Measurements from ENCODE around the gene TRIM15. TPM values are rescaled to one million over a fixed set of nuclear protein-coding genes. Genes with fewer than 3 reads are reported as not detected.

Gene TRIM15
- total and polyA plus RNA-seq, 10 of the 15 experiments (the other 5 are each of a cell fraction or from before 2014, with no cell fraction given), result 0.29 TPM; not detected in 9

- Histone ChIP-seq H3K4me2 (ENCODE audit: control insufficient read depth, insufficient read depth) (peak overlapping the region; percentile 82), H3K4me3 (peak overlapping the region; percentile 70), H3K9me3 (replicated peaks; ENCODE audit: control insufficient read depth, insufficient read depth, low read length) (no peaks in the 10 kb centered on the region), H3K27ac (ENCODE audit: control insufficient read depth, insufficient read depth) (peak overlapping the region; percentile 97), H3K27me3 (replicated peaks in 1 of 2; ENCODE audit: control insufficient read depth in 2 of 2, insufficient read depth in 2 of 2, low read length in 1 of 2) (no peaks in the 10 kb centered on the region; a peak in 1 of 4 replicates), H2AFZ (ENCODE audit: control insufficient read depth, low read depth, low read length) (peak overlapping the region; percentile 91), H3K4me1 (ENCODE audit: control insufficient read depth, insufficient read depth, low read length) (peaks cover 12% of the 10 kb centered on the region), H4K20me1 (ENCODE audit: control insufficient read depth, insufficient read depth) (no peaks in the 10 kb centered on the region), H3K36me3 (ENCODE audit: control insufficient read depth in 2 of 2, insufficient read depth in 2 of 2, low read length in 1 of 2) (peaks cover 0 to 5% of the 10 kb centered on the region in 2 experiments; a peak in 1 of 4 replicates), H3K9ac (ENCODE audit: control insufficient read depth, insufficient read depth, low read length) (peak overlapping the region; percentile 100), H3K79me2 (ENCODE audit: control insufficient read depth, insufficient read depth, low read length) (peaks cover 36% of the 10 kb centered on the region)
- DNase-seq (ENCODE audit: low read depth, low spot score) (no peak), ATAC-seq (no peak), FAIRE-seq (no peak)
- ChIA-PET POLR2A (interaction anchor here (0.7 to 3.3 kb wide), 6 partner anchors 11 to 154 kb away, joined by 3 to 20 read pairs (median 8); partner anchors contain the start of genes PPP1R11 and TRIM39), RAD21 (ENCODE audit: unreplicated experiment) (interaction anchor here (1.3 kb wide), 1 partner anchor 13 kb away, joined by 4 read pairs; no protein-coding TSS in a partner anchor), CTCF (interaction anchor here (0.8 to 1.9 kb wide), 4 partner anchors 8 to 239 kb away, joined by 3 to 5 read pairs (median 4); no protein-coding TSS in a partner anchor), SMC1A (ENCODE audit: uncharacterized antibody, unreplicated experiment) (interaction anchor here (0.8 to 1.6 kb wide), 2 partner anchors 12 to 112 kb away, joined by 3 to 4 read pairs; partner anchors contain the start of gene TRIM39)
- intact Hi-C loops (cut with micrococcal nuclease; ENCODE audit: unreplicated experiment) (loop anchor here (5.0 kb wide), 1 partner anchor 133 kb away; the partner anchor contains the start of gene RPP21), in situ Hi-C loops (cut with MboI) (no loop called here)
- whole genome bisulfite sequencing (ENCODE audit: insufficient coverage, insufficient replicate concordance, low lambda C conversion rate, missing lambda C conversion rate), result 5% methylated on average over 14 of the region's 14 CpGs
- no TSS peak for BruUV-seq (replicated peaks)
- TF ChIP-seq GATAD2B (conservative IDR thresholded peaks at IDR 0.05; ENCODE audit: low read depth) (no peak), ZBED1 (IDR thresholded peaks at IDR 0.05; ENCODE audit: borderline replicate concordance) (no peak), SMAD5 (IDR thresholded peaks at IDR 0.05; ENCODE audit: low read depth) (no peak), TCF3 (IDR thresholded peaks at IDR 0.05; ENCODE audit: borderline replicate concordance, insufficient read depth, low read depth, low read length) (no peak), CHD4 (IDR thresholded peaks at IDR 0.05) (no peak), ATF7 (IDR thresholded peaks at IDR 0.05; ENCODE audit: low read depth) (no peak), ZZZ3 (IDR thresholded peaks at IDR 0.05; ENCODE audit: control insufficient read depth, insufficient read length, low read depth) (no peak), ZNF24 (IDR thresholded peaks at IDR 0.05) (no peak), CTCF (IDR thresholded peaks at IDR 0.05 in 2 of 3, conservative IDR thresholded peaks at IDR 0.05 in 1 of 3; ENCODE audit: control insufficient read depth in 2 of 3, extremely low read depth in 1 of 3, insufficient read depth in 1 of 3, low read depth in 3 of 3, low read length in 3 of 3) (no peak), POU2F2 (IDR thresholded peaks at IDR 0.05; ENCODE audit: borderline replicate concordance, low read depth, low read length) (no peak), STAT1 (conservative IDR thresholded peaks at IDR 0.05) (no peak), MTA3 (IDR thresholded peaks at IDR 0.05; ENCODE audit: borderline replicate concordance, low read length) (no peak)
These were observed 51.3 kb downstream of the TRIM15 start for GRCh38 chr6:30214657-30214982.

Measured in GM12878 (cell line).